ENCODE measurements around the gene TRPM3. TPM values are rescaled to one million over a fixed set of nuclear protein-coding genes. Genes with fewer than 3 reads are reported as not detected.
A peak's percentile ranks its signal among the peaks of the same experiment; 100 is the strongest.
"Not testable (repeated sequence)": the region's sequence is repeated elsewhere in the genome, so short reads cannot be mapped to it uniquely, and the experiment has no call there.

TRPM3 gene
- total and polyA plus RNA-seq, 7 experiments from 2014 or later = not detected

DNA sequence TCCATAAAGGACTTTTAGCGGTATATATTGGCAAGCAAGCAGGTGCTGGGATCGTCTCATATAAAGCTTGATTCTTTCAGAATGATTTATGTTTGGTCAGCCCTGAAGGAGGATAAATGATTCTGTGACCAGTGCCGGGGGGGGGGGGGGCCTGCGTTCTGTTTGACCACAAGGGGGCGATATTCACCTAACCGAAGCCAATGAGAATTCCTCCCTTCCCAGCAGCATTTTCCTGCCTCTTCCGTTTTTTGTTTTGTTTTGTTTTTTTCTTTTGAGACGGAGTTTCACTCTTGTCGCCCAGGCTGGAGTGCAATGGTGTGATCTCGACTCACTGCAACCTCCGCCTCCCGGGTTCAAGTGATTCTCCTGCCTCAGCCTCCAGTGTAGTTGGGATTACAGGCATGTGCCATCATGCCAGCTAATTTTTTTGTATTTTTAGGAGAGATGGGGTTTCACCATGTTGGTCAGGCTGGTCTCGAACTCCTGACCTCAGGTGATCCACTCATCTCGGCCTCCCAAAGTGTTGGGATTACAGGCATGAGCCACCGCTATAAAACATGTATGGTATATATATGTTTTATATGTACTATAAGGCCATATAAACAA, 492.2 kb downstream of the TRPM3 start:
- H3K4me1 Mint-ChIP-seq; H3K9me3 ChIP-seq (ENCODE audit: control insufficient read depth in 2 of 3, low read length in 3 of 3); H3K36me3 ChIP-seq (ENCODE audit: control insufficient read depth in 2 of 3, insufficient read depth in 3 of 3, low read length in 3 of 3); H3K27ac ChIP-seq (ENCODE audit: low read depth, low read length); H3K27me3 ChIP-seq (ENCODE audit: control insufficient read depth in 2 of 2, insufficient read depth in 2 of 2, low read length in 2 of 2); ATAC-seq; H3K36me3 Mint-ChIP-seq; intact Hi-C loops (cut with micrococcal nuclease); CTCF ChIA-PET; H3K4me1 ChIP-seq (ENCODE audit: control insufficient read depth in 2 of 2, insufficient read depth in 2 of 2, low read length in 2 of 2); DNase-seq; H3K27ac Mint-ChIP-seq; H3K9me3 Mint-ChIP-seq; POLR2A ChIA-PET; H3K4me3 Mint-ChIP-seq; H3K4me3 ChIP-seq (ENCODE audit: low read length): not testable (repeated sequence)
- H3K27me3 Mint-ChIP-seq = peaks cover 0 to 15% (median 0%) of the 10 kb centered on the region in 5 donors

DNA sequence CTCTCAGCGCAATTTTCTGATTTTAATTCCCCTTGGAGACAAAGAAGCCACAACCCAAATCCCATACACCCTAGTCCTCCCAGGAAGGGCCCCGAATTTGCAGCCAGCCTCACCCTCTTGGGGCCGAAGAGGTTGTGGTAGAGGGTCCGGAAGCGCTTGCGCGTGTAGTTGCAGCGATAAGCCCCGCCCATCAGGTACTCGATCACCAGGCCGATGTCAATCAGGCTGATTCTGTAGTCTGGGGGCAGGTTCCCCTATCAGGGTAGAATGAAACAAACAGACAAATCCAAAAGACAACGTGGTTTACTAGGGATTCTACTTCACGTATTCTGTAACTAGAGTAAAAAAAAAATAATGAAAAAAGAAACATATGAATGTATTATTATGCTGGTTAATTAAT, 496.3 kb downstream of the TRPM3 start:
- DNase-seq = no peak
- Mint-ChIP-seq H3K9me3 (no peaks in the 10 kb centered on the region), H3K4me3 (peak overlapping the region in 4 of 10 donors; percentile 9 to 38 (median 36)), H3K27ac (no peak overlapping the region), H3K27me3 (peaks cover 0 to 16% (median 0%) of the 10 kb centered on the region in 5 donors), H3K4me1 (peaks cover 0 to 2% (median 0%) of the 10 kb centered on the region in 7 donors), H3K36me3 (no peaks in the 10 kb centered on the region)
- intact Hi-C loops (cut with micrococcal nuclease) = no loop called here
- ChIA-PET POLR2A (no interaction called here), CTCF (no interaction called here)
- Histone ChIP-seq H3K4me3 (ENCODE audit: low read length) (no peak overlapping the region), H3K4me1 (ENCODE audit: control insufficient read depth in 2 of 2, insufficient read depth in 2 of 2, low read length in 2 of 2) (no peaks in the 10 kb centered on the region), H3K27ac (ENCODE audit: low read depth, low read length) (no peak overlapping the region), H3K27me3 (ENCODE audit: control insufficient read depth in 2 of 2, insufficient read depth in 2 of 2, low read length in 2 of 2) (no peaks in the 10 kb centered on the region), H3K9me3 (ENCODE audit: control insufficient read depth in 2 of 3, low read length in 3 of 3) (no peaks in the 10 kb centered on the region), H3K36me3 (ENCODE audit: control insufficient read depth in 2 of 3, insufficient read depth in 3 of 3, low read length in 3 of 3) (no peaks in the 10 kb centered on the region)
- ATAC-seq = no peak

DNA sequence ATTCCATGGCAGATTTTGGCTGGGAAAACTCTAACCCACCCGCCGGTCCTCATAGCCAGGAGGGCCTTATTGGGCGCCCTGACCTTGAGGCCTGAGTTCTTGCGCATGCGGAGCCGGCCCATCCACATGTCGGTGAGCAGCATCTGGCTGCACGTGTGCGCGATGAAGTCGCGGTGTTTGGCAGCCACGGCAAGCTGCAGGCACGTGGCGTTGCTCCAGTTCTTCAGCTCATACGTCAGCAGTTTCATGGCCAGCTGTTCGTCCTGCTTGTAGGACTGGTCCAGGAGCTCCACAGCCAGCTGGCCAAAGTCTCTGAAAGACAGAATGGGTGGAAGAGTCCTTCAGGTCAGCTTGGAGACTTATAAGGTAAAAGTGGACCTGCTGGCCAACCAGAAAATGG, 502.6 kb downstream of the TRPM3 start:
- no peaks in the 10 kb centered on the region for H3K4me1 ChIP-seq (ENCODE audit: control insufficient read depth in 2 of 2, insufficient read depth in 2 of 2, low read length in 2 of 2)
- CTCF ChIA-PET = no interaction called here
- no peak for DNase-seq
- no peak overlapping the region for H3K27ac ChIP-seq (ENCODE audit: low read depth, low read length)
- ATAC-seq = no peak
- Mint-ChIP-seq H3K36me3 (no peaks in the 10 kb centered on the region), H3K27me3 (peaks cover 0 to 11% (median 0%) of the 10 kb centered on the region in 5 donors), H3K4me3 (no peak overlapping the region), H3K4me1 (no peaks in the 10 kb centered on the region), H3K9me3 (no peaks in the 10 kb centered on the region), H3K27ac (no peak overlapping the region)
- POLR2A ChIA-PET = no interaction called here
- no peak overlapping the region for H3K4me3 ChIP-seq (ENCODE audit: low read length)
- no peaks in the 10 kb centered on the region for H3K27me3 ChIP-seq (ENCODE audit: control insufficient read depth in 2 of 2, insufficient read depth in 2 of 2, low read length in 2 of 2)
- H3K9me3 ChIP-seq (ENCODE audit: control insufficient read depth in 2 of 3, low read length in 3 of 3) = no peaks in the 10 kb centered on the region
- intact Hi-C loops (cut with micrococcal nuclease) = no loop called here
- no peaks in the 10 kb centered on the region for H3K36me3 ChIP-seq (ENCODE audit: control insufficient read depth in 2 of 3, insufficient read depth in 3 of 3, low read length in 3 of 3)

DNA sequence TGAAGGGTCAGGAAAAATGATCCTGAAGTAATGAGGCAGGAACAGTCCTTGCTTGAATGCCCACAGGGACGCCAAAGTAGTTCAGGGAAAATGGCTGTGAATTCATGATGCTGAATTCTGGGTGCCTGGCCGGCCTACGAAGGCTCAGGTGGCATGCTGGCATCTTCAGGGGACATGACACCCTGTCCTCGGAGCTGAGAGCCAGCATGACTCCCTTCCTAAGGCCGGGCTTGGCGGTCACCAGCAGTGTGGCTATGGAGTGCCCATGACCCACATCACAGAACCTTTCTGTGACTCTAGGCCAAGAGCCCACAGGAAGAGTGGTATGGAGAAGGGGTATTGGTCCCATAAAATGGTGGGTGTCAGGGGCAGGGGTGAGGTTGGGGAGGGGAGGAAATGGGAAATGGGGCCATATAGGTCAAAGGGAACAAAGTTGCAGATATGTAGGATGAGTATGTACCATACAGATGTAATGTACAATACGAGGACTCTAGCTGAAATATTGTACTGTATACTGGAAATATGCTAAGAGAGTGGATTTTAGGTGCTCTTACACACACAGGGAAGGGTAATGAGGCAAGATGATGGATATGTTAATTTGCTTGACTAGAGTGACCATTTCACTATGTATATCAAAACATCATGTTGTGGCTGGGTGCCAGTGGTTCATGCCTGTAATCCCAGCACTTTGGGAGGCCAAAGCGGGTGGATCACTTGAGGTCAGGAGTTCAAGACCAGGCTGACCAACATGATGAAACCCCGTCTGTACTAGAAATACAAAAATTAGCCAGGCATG, 504.2 kb downstream of the TRPM3 start:
- no peak for ATAC-seq
- Mint-ChIP-seq H3K4me3 (no peak overlapping the region), H3K27me3 (peaks cover 0 to 22% (median 0%) of the 10 kb centered on the region in 5 donors), H3K9me3 (no peaks in the 10 kb centered on the region), H3K36me3 (no peaks in the 10 kb centered on the region), H3K27ac (no peak overlapping the region), H3K4me1 (no peaks in the 10 kb centered on the region)
- Histone ChIP-seq H3K27me3 (ENCODE audit: control insufficient read depth in 2 of 2, insufficient read depth in 2 of 2, low read length in 2 of 2) (no peaks in the 10 kb centered on the region), H3K9me3 (ENCODE audit: control insufficient read depth in 2 of 3, low read length in 3 of 3) (no peaks in the 10 kb centered on the region), H3K27ac (ENCODE audit: low read depth, low read length) (no peak overlapping the region), H3K36me3 (ENCODE audit: control insufficient read depth in 2 of 3, insufficient read depth in 3 of 3, low read length in 3 of 3) (no peaks in the 10 kb centered on the region), H3K4me3 (ENCODE audit: low read length) (no peak overlapping the region), H3K4me1 (ENCODE audit: control insufficient read depth in 2 of 2, insufficient read depth in 2 of 2, low read length in 2 of 2) (no peaks in the 10 kb centered on the region)
- ChIA-PET POLR2A (no interaction called here), CTCF (no interaction called here)
- no peak for DNase-seq
- intact Hi-C loops (cut with micrococcal nuclease) = no loop called here

DNA sequence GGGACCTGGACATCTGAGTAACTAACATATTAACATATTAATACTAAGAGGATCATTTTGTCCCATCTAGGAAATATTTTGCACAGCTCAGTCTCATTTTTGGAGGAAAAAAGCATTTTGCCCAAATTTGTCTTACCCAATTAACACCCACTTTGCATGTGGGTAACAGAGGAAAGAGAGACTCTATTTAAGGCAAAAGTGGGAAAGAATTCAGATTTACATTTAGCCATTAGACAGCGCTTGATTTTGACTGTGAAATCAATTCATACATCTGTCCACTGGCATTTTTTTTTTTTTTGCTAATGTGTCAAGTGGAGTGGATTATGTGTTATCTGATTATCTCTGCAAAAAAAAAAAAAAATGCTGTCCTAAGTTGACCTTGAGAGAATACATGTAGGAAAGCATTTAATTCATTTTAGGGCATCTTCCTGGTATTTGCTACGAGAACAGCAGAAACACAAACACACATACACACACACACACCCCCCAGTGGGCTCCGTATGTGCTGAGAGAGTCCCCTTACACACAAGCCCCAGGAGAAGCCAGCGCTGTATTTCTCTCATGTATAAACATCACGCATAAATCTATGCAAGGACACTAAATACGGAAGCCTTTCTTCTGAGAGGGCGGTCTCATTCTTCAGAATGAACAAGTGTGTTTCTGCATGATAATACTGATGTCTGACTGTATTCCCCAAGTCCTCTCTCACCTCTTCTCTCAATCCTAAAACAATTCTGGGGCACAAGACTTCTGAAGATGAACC, 505.0 kb downstream of the TRPM3 start:
- no peak overlapping the region for H3K27ac ChIP-seq (ENCODE audit: low read depth, low read length)
- POLR2A ChIA-PET = no interaction called here
- H3K4me3 ChIP-seq (ENCODE audit: low read length) = no peak overlapping the region
- CTCF ChIA-PET = interaction anchor here (1.3 kb wide), 1 partner anchor 14 kb away, joined by 4 read pairs; no protein-coding TSS in a partner anchor
- H3K27me3 ChIP-seq (ENCODE audit: control insufficient read depth in 2 of 2, insufficient read depth in 2 of 2, low read length in 2 of 2) = no peaks in the 10 kb centered on the region
- no peak for ATAC-seq
- peaks cover 0 to 3% (median 0%) of the 10 kb centered on the region in 11 donors for H3K9me3 Mint-ChIP-seq
- intact Hi-C loops (cut with micrococcal nuclease) = no loop called here
- no peaks in the 10 kb centered on the region for H3K36me3 ChIP-seq (ENCODE audit: control insufficient read depth in 2 of 3, insufficient read depth in 3 of 3, low read length in 3 of 3)
- H3K27ac Mint-ChIP-seq = no peak overlapping the region
- H3K9me3 ChIP-seq (ENCODE audit: control insufficient read depth in 2 of 3, low read length in 3 of 3) = no peaks in the 10 kb centered on the region
- no peak overlapping the region for H3K4me3 Mint-ChIP-seq
- no peaks in the 10 kb centered on the region for H3K4me1 ChIP-seq (ENCODE audit: control insufficient read depth in 2 of 2, insufficient read depth in 2 of 2, low read length in 2 of 2)
- peaks cover 0 to 20% (median 0%) of the 10 kb centered on the region in 5 donors for H3K27me3 Mint-ChIP-seq
- H3K4me1 Mint-ChIP-seq = no peaks in the 10 kb centered on the region
- H3K36me3 Mint-ChIP-seq = no peaks in the 10 kb centered on the region
- no peak for DNase-seq

DNA sequence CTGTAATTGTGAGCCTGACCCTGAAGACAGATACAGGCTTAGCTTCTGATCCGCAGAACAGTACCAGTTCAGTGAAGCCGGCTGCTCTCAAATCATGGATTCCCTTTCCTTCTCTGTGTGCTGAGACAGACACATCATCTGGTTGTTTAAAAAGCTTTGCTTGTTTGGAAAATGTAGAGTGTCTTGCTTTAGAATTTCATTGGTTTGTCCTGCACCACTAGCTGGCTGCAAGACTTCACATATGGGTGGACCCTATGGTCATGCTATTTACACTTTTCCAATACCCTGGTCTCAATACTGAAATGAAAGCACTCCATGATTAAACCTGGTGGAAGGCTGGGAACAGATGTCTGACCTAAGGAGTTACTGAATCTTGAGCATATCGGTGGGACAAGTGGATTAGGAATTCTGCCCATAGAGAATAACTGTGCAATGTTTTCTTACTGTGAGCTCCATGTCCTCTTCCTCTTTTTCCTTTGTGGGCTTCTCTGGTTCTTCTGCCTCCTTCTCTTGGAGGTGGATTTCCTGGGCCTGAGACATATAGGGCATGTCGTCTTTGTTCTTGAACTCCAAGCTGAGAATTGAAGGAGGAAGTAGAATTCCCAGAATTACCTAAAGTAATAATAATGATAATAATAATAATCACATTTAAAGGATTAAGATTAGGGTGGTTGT, 505.8 kb downstream of the TRPM3 start:
- ChIA-PET CTCF (interaction anchor here (0.9 to 1.3 kb wide), 2 partner anchors 13 to 1191 kb away, joined by 3 to 4 read pairs; no protein-coding TSS in a partner anchor), POLR2A (no interaction called here)
- Histone ChIP-seq H3K27ac (ENCODE audit: low read depth, low read length) (no peak overlapping the region), H3K4me1 (ENCODE audit: control insufficient read depth in 2 of 2, insufficient read depth in 2 of 2, low read length in 2 of 2) (no peaks in the 10 kb centered on the region), H3K4me3 (ENCODE audit: low read length) (no peak overlapping the region), H3K27me3 (ENCODE audit: control insufficient read depth in 2 of 2, insufficient read depth in 2 of 2, low read length in 2 of 2) (no peaks in the 10 kb centered on the region), H3K9me3 (ENCODE audit: control insufficient read depth in 2 of 3, low read length in 3 of 3) (no peaks in the 10 kb centered on the region), H3K36me3 (ENCODE audit: control insufficient read depth in 2 of 3, insufficient read depth in 3 of 3, low read length in 3 of 3) (no peaks in the 10 kb centered on the region)
- ATAC-seq = no peak
- DNase-seq = no peak
- Mint-ChIP-seq H3K4me3 (no peak overlapping the region), H3K27me3 (peaks cover 0 to 23% (median 0%) of the 10 kb centered on the region in 5 donors), H3K36me3 (no peaks in the 10 kb centered on the region), H3K27ac (no peak overlapping the region), H3K4me1 (no peaks in the 10 kb centered on the region), H3K9me3 (peaks cover 0 to 3% (median 0%) of the 10 kb centered on the region in 11 donors)
- intact Hi-C loops (cut with micrococcal nuclease) = no loop called here
